Right hindlimb (tissue), 1 donor: ENCODE measurements around the gene DDR1.
"Not testable (repeated sequence)": the region's sequence is repeated elsewhere in the genome, so short reads cannot be mapped to it uniquely, and the experiment has no call there.

Experiments
- DNase-seq: peaks from one replicate; pipeline ENCODE4 v3.0.0-alpha.2; 2018

The DDR1 gene

GRCh38 chr6:30922447-30922852 is 38.1 kb downstream of the DDR1 start:
- no peak for DNase-seq

DNA sequence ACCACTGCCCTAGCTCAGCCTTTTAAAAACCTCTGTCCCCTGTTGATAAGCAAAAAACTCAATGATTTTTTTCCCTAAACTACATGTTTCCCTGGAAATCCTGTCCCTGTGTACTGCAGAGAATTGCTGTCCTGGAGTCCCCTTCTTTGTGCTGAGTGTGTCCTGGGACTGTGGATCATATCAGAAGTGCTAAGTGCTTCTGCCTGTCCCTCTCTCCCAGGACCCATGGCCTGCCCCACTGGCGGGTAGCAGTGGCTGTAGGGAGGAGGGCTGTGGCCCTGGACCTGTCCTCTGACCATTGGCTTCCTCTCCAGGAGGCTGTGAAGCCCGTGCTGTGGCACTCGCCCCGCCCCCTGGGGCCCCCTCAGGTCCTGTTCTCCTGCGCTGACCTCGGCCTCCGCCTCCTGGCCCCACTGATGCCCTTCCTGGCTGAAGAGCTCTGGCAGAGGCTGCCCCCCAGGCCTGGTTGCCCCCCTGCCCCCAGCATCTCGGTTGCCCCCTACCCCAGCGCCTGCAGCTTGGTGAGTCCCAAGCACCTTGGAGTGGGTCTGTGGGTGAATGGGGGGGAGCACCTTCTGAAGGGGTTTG is 39.8 kb downstream of the DDR1 start:
- not testable (repeated sequence) for DNase-seq

DNA sequence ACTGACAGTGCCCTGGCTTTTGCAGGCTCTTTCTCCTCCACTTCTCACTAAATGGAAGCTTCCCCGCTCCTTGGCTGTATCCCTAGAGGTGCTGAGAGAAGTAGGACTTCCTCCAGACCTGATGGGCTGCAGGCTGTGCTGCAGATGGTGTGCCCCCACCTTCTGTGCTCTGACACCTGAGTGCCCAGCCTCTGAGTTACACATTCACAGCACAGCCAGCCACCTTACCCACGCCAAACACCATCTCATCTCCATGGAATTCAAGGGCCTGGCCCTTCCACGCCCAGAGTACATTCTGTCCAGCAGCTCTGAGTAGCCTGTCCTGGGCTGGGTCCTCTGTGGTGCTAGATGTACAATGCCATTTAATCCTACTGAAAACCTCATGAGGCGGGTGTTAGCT is 42.3 kb downstream of the DDR1 start:
- DNase-seq = no peak

- DNase-seq = not testable (repeated sequence)
Measured at GRCh38 chr6:30927080-30927479, 42.8 kb downstream of the DDR1 start.

DNA sequence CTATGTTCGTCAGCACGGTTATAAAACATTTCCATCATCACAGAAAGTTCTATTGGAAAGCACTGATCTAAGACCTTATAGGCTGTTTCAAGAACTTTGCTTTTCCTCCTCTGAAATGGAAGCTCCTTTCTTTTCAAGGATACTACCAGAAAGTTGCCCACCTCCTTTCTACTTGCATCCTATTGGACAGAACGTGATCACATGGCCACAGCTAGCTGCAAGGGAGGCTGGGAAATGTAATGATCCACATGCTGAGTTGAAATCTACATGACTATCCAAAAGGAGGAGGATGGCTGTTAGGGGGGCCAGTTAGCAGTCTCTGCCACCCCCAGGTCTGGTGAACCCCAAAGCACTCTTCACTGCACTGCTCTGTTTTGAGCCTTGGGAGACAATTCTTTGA is 44.4 kb downstream of the DDR1 start:
- DNase-seq = no peak

DNA sequence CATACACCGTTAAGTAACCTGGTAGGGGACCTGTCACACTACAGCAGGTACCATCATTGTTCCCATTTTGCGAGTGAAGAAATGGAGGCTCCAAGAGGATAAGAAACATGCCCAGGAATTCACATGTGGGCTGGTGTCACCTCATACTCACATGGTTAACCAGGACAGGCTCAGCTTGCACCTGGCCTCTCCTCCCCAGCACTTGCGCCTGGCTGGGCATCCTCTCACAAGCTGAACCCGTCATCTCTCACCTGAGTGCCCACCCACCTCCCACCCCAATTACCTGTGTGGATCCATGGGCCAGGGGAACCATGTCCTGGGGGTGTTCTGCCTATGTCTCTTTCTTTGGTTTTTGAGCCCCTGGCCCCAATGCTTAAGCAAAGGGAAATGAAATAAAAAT is 46.2 kb downstream of the DDR1 start:
- no peak for DNase-seq

DNA sequence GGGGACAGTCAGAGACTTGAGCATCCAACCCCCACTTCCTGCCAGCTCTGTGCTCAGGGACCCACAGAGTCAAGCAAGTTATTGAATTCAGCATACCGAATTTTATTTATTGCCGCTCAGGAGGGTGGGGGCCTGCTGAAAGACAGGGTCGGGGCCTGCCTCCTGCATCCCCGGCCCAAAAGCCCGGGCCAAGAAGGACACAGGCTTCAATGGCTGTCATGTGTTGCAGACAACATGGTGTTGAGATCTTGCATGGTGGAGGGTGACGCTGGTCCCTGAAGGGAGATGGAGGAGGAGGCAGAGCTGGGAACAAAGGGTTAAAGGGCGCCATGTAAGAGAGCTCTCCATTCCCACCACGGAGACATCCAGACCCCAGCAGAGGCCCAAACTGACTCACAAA is 47.0 kb downstream of the DDR1 start:
- DNase-seq = no peak

DNA sequence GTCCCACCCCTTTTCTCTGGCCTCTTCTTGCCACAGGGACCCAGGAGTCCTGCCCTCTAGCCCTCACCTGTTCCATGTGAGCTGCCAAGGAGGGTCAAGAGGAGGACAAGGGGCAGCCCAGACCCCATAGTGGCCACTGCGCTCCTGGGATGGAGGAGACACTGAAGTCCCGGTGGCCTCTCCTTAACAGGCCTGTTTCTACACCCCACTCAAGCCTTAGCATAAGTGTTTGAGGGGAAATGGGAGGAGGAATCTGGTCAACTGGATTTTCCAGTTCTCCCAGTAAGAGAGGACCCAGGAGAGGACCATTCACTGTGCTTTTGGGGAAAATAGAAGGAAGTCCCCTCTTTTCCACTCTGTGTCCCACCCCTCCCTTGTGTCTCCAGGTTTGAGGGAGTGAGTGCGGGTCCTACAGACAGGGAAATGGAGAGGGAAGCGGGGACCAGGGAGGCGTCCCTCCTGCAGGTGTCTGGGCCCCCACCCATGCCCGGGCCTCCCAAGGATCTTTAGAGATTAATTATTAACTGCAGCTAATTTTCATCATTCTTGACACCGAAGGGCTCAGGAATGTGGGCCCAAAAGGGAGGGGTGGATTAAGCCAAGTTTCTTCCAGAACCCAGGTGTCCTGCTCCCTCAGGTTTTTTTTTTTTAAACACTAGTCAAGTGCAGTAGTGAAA is 47.8 kb downstream of the DDR1 start, which contains the start of gene SFTA2:
SFTA2 (minus strand) TSS at position 202 of the 677 bp plus-strand sequence; CDS start at position 128, 74 bp downstream.
- no peak for DNase-seq

DNA sequence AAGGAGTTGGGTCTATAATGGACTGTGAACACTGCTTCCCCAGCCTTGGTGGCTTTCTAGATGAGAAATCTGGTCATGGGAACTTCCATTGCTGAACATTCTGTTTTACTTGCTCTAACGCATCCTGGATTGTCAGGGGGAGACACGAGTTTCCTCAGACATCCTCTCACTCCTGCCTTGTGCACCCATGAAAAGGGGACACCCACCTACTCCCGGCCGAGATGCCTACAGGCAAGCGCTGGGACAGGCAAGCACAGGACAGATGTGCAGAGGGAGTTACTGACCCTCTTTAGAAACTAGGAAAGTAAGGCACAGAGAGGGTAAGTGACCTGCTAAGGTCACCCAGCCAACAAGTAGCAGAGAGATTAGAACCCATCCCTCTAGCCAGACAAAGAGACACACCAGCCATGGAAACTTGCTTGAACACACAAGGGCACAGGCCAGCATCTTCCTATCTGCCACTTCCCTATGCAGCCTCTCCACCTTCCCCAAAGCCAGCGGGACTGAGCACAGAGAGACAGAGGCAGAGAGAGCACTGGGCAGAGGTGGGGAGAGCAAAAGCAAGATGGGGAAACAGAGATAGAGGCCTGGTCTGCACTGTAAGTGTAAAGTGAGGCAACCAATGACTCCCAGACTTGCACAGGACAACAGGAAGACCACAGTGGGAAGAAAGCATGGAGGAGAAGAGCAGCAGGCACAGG is 48.5 kb downstream of the DDR1 start:
- DNase-seq = no peak

GRCh38 chr6:30935018-30935417 is 50.7 kb downstream of the DDR1 start:
- DNase-seq = no peak

- DNase-seq = no peak
Measured at GRCh38 chr6:30937265-30937664, 52.9 kb downstream of the DDR1 start.

DNA sequence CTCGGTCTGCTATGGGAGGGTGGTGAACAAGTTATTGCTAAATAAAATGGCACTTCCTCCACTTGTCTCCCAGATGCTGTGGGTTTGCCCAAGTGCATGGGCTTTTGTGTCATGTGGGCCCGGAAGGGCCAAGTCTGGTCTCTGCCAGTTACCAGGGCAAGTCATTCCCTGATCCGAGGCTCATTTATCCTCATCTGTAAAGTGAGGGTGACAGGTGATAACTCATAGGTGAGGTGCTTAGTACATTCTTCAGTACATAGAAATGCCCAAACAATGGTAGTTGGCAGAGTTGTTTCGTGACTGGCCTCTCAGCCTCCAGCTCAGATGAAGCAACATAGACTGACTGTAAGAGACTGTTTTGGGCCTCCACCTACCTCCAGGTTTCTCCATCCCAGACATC is 54.4 kb downstream of the DDR1 start:
- no peak for DNase-seq

DNA sequence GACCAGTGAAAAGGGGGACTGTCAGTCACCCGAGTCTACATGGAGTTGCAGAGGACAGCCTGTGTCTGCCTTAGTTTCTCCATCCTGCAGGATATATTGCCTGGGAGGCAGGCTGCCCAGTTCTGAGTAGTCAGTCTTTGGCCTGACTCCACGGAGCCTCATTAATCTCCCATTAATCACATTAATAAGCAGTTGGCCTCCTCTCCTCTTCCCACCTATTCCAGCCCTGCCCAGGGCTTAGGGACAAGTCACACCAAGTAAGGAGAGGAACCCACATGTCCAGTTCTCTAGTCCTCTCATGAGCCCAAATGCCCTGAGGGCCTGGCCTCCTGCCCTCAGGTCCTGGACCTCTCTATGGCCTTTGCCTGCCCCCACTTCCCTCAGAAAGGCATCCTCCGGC is 55.2 kb downstream of the DDR1 start:
- no peak for DNase-seq

- DNase-seq = no peak
Measured at GRCh38 chr6:30940361-30940986, 56.2 kb downstream of the DDR1 start, which contains the start of gene MUCL3. Gene MUCL3 (plus strand): TSS chr6:30940973. CDS start chr6:30941000, 27 bp downstream.

DNA sequence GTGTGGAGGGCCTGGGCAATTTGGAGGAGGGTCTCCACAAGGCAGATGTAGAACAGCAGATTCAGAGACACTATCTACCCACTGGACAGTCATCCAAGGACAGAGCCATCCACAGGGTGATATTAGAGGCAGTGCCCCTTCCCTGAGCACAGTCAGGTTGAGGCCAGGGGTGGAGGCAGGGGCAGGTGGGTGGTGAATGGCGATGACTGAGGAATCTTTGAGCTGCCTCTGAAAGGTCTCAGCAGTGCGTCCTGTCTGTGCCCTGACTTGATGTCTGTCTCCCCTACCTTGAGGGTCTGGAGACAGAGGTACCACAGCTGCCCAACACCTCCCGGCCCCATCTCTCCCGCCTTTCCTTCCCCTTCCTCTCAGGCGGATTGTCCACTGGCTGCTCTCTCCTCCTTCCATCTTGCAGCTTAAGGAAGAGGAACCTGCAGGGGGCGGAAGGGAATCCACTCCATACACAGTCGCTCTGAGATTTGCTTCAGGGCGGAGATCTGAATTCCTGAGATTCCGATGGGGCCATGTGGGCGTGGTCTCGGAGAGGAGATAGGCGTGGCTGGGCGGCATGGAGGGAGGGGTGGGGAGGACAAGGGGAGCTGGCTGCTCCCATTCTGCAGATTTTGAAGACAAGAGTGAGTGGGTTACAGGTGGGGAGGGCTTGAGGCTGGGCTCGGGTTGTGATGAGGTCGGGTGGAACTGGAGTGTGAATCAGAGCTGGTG is 58.2 kb downstream of the DDR1 start:
- DNase-seq = peak; percentile 56

DNA sequence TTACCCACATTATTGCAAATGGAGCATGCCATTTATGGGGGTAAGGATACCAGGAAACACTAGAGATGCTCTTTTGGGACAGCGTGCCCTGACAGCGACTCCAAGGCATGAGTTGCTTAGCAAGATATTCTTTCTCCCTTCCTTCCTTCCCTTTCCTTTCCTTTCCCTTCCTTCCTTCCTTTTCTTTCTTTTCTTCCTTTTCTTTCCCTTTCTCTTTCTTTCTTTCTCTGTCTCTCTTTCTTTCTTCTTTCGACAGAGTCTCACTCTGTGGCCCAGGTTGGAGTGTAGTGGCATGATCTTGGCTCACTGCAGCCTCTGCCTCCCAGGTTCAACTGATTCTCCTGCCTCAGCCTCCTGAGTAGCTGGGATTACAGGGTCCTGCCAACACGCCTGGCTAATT is 59.7 kb downstream of the DDR1 start:
- DNase-seq = no peak

DNA sequence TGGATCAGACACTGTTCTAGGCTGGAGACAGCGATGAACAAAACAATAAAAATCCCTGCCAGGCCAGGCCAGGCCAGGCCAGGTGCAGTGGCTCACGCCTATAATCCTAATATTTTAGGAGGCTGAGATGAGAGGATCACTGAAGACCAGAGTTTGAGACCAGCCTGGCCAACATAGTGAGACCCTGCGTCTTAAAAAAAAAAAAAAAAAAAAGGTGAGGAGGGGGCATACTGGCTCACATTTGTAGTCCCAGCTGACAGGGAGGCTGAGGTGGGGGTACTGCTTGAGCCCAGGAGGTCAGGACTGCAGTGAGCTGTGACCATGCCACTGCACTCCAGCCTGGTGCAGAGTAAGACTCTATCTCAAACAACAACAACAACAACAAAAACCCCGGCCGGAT is 61.0 kb downstream of the DDR1 start:
- DNase-seq = no peak

GRCh38 chr6:30947231-30947630 is 62.9 kb downstream of the DDR1 start:
- DNase-seq = no peak

DNA sequence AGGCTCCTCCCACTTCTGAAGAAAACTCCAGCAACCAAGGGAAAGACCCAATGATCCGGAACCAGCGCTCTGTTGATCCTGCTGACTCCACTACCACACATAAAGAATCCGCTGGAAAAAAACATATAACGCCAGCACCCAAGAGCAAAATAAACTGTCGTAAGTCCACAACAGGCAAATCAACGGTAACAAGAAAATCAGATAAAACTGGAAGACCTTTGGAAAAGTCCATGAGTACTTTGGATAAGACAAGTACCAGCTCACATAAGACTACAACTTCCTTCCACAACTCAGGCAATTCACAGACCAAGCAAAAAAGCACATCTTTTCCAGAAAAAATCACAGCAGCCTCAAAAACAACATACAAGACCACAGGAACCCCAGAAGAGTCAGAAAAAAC is 64.5 kb downstream of the DDR1 start:
- no peak for DNase-seq
